Sigmoid colon (tissue), 7 donors: ENCODE results near the gene C6orf132. TPM values are rescaled to one million over a fixed set of nuclear protein-coding genes. Genes with fewer than 3 reads are reported as not detected.
"Not testable (repeated sequence)": the region's sequence is repeated elsewhere in the genome, so short reads cannot be mapped to it uniquely, and the experiment has no call there.

ENCODE experiments used
- DNase-seq: peaks from one replicate; pipeline ENCODE4 v3.0.0-alpha.2; 2019
- H3K27ac ChIP-seq, 4 donors: fragments of 200-600 bp; sonication (generic); one replicate each; pipeline ENCODE4 v1.5.1; 2016 to 2019; ENCODE audit warnings: mild to moderate bottlenecking in 1 of 4
- H3K27me3 ChIP-seq, 3 donors: fragments of 200-600 bp; sonication (generic); one replicate each; pipeline ENCODE4 v1.5.1; 2019; ENCODE audit warnings: mild to moderate bottlenecking in 1 of 3
- H3K36me3 ChIP-seq, 4 donors: fragments of 200-600 bp; sonication (generic); one replicate each; pipeline ENCODE4 v1.5.1; 2016 to 2019
- H3K4me1 ChIP-seq, 4 donors: fragments of 200-600 bp; sonication (generic); one replicate each; pipeline ENCODE4 v1.5.1; 2017 to 2019
- H3K4me3 ChIP-seq, 4 donors: fragments of 200-600 bp; sonication (generic); one replicate each; pipeline ENCODE4 v1.5.1; 2017 to 2019; ENCODE audit warnings: mild to moderate bottlenecking in 2 of 4, moderate library complexity in 1 of 4
- H3K9me3 ChIP-seq, 4 donors: fragments of 200-600 bp in 3 of 4; sonication (generic) in 3 of 4; one replicate each; pipeline versions ENCODE4 v1.5.1 to v1.6.1; 2013 to 2019
- EP300 ChIP-seq, 4 donors: sonication (generic); formaldehyde crosslinking; IDR thresholded peaks; one replicate each; pipeline ENCODE4 v1.6.1; 2017; ENCODE audit warnings: antibody characterized with exemption in 4 of 4
- POLR2A ChIP-seq, 2 donors: fragments of 450-650 bp; IDR thresholded peaks; one replicate each; pipeline ENCODE4 v1.6.1; 2016; ENCODE audit warnings: antibody characterized with exemption in 2 of 2, mild to moderate bottlenecking in 2 of 2, moderate library complexity in 2 of 2
- POLR2AphosphoS5 ChIP-seq, 4 donors: sonication (generic); formaldehyde crosslinking; IDR thresholded peaks; one replicate each; pipeline ENCODE4 v1.6.1; 2017; ENCODE audit warnings: antibody characterized with exemption in 4 of 4
- whole genome bisulfite sequencing, 2 donors: extraction: QIAGEN DNeasy Blood & Tissue Kit; methylation state at CpG; one replicate each; pipeline ENCODE4 v1.1.7; 2013; 5-methylcytosine and 5-hydroxymethylcytosine counted together
- intact Hi-C: fragments of 100-400 bp; cut with DNase I; formaldehyde crosslinking; loops from one replicate; pipeline ENCODE4 v1.15.1; 2023
- polyA plus RNA-seq, 3 donors: library from polyadenylated mRNA; stranded (reverse); fragments of 200-250 nt; gene quantifications; one replicate each; pipeline ENCODE4 v1.2.3, GENCODE V29; 2013
- total RNA-seq, 4 donors: library from RNA; depleted of rRNA; stranded (reverse); fragments of >200 nt; gene quantifications; one replicate each; pipeline ENCODE4 v1.1.0, GENCODE V29; 2016
- TF ChIP-seq, protein P1 (sequence below), 4 experiments: fragments of 450-650 bp in 3 of 4; fragments of 200-600 bp in 1 of 4; IDR thresholded peaks; one replicate each; pipeline ENCODE4 v1.5.1; 2016 to 2019; ENCODE audit warnings: antibody characterized with exemption in 4 of 4, mild to moderate bottlenecking in 3 of 4, moderate library complexity in 2 of 4
- donor health status: healthy with polysubstance abuse.
- donor health status: Bipolar disorder and iron deficiency.
- donor health status: healthy.

Gene C6orf132
- total and polyA plus RNA-seq, 7 donors, result 0.33 to 91.3 (median 20.9) TPM; not detected in 1

DNA sequence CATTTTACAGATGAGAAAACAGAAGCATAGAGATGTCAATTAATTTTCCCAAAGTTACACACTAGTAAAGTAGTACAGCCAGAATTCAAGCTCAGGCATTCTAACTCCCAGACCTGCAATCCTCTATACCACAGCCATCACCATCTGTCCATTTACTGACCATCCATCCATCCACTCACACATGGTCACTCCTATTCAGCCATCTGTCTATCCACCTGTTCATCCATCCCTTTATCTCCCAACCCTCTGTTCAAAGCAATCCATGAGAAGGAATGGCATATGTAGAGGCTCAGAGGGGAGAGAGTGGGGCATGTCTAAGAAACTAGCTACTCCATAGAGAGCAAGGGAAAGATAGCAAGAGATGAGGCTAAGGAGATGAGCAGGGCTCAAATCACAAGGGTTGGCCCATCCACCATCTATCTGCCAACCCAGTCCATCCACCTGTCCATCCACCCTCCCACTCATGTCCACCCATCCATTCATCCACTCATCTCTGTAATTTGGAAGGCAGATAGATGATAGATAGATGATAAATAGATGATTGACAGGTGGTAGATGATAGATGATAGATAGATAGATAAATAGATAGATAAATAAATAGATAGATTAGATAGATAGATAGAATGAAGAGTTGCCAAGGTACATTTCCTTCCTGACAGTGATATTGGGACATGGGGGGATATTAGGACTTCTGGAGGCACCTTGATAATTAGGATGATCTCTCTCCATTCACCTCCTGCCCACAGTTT is 12.2 kb upstream of the C6orf132 start:
- Histone ChIP-seq H3K27ac (no peak overlapping the region), H3K27me3 (no peaks in the 10 kb centered on the region), H3K9me3 (no peaks in the 10 kb centered on the region), H3K36me3 (no peaks in the 10 kb centered on the region), H3K4me3 (no peak overlapping the region), H3K4me1 (peaks cover 0 to 6% (median 2%) of the 10 kb centered on the region in 4 donors)
- intact Hi-C loops, result no loop called here
- no peak for DNase-seq
- no peak for TF ChIP-seq POLR2A (IDR thresholded peaks at IDR 0.05)
- no peak for TF ChIP-seq POLR2AphosphoS5 (IDR thresholded peaks at IDR 0.05)
- no peak for TF ChIP-seq EP300 (IDR thresholded peaks at IDR 0.05)
- TF ChIP-seq, protein P1, sequence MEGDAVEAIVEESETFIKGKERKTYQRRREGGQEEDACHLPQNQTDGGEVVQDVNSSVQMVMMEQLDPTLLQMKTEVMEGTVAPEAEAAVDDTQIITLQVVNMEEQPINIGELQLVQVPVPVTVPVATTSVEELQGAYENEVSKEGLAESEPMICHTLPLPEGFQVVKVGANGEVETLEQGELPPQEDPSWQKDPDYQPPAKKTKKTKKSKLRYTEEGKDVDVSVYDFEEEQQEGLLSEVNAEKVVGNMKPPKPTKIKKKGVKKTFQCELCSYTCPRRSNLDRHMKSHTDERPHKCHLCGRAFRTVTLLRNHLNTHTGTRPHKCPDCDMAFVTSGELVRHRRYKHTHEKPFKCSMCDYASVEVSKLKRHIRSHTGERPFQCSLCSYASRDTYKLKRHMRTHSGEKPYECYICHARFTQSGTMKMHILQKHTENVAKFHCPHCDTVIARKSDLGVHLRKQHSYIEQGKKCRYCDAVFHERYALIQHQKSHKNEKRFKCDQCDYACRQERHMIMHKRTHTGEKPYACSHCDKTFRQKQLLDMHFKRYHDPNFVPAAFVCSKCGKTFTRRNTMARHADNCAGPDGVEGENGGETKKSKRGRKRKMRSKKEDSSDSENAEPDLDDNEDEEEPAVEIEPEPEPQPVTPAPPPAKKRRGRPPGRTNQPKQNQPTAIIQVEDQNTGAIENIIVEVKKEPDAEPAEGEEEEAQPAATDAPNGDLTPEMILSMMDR (IDR thresholded peaks at IDR 0.05), result no peak

DNA sequence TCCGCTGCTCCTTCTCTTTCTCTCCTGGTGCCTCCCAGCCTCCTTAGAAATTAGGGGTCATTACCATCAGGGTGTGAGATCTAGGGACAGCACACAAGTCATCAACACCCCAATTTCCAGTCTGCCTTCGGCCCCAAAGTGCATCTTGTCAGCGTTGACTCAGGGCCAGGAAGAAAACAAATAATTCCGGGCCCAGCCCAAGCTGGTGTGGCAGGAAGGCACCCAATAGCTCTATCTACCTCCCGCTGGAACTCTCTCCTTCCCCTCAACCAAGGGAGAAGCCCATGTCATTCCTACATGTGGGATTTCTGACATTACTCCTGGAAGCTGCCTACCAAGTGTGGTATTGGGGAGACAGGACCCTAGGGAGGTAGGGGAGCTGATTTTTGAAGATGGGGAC is 11.5 kb upstream of the C6orf132 start:
- H3K27me3 ChIP-seq, result no peaks in the 10 kb centered on the region
- peaks cover 0 to 6% (median 2%) of the 10 kb centered on the region in 4 donors for H3K4me1 ChIP-seq
- TF ChIP-seq EP300 (IDR thresholded peaks at IDR 0.05) (no peak), POLR2AphosphoS5 (IDR thresholded peaks at IDR 0.05) (no peak), POLR2A (IDR thresholded peaks at IDR 0.05) (no peak)
- TF ChIP-seq, protein P1 (IDR thresholded peaks at IDR 0.05), result no peak
- H3K9me3 ChIP-seq, result no peaks in the 10 kb centered on the region
- DNase-seq, result no peak
- intact Hi-C loops, result no loop called here
- H3K27ac ChIP-seq, result no peak overlapping the region
- no peaks in the 10 kb centered on the region for H3K36me3 ChIP-seq
- 23 to 60% methylated on average over 5 of the region's 5 CpGs for WGBS, 2 donors
- H3K4me3 ChIP-seq, result no peak overlapping the region

DNA sequence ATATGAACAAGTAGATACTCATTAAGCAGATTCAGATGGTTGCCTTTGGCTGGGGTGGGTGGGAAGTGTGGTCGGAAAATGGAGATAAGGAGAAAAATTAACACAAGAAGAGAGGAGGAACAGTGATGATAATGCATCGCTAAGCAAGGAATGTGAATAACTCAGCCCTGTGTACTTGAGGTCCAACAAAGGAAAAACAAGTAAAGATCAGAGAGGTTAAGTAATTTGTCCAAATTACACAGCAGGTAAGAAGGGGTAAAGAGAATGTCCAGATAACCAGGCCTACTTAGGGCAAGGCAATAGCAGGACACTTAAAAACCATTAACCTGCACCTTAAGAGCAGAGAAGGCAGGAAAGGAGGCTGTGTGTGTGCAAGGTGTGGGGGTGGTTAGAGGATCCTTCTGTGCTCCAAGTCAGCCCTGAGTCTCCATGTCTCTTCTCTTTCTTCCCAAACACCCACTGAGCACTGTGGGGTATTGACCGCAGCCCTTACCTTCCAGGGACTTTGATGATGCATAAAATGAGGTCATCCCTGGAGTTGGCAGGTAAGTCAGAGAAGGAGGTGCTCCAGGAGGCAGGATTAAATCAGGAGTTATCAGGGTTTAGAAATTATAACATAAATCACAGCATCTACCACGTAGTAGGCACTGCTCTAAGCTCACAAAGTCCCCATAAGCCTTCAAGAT is 10.3 kb upstream of the C6orf132 start:
- intact Hi-C loops, H3K4me3 ChIP-seq, DNase-seq, H3K4me1 ChIP-seq, H3K27ac ChIP-seq, H3K36me3 ChIP-seq, H3K9me3 ChIP-seq, H3K27me3 ChIP-seq: not testable (repeated sequence)
- 90 to 93% methylated on average over 3 to 4 of the region's 4 CpGs for WGBS, 2 donors

DNA sequence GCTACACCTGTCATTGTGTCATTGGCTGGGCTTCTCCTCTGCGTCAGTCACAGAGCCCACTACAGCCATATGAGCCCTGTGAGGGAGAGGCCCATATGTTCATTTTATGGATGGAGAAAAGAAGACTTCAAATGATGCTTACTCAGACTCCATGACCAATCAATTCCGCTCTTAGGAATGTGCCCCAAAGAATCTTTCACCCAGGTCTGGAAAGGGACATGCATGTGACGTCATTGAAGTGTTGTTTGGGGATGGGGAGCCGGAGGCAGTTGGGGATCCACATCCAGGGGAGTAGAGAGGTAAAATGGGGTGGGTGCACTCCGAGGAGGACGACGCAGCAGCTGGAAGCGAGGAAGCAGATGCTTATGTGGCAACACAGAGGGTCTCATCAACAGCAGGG is 9.6 kb upstream of the C6orf132 start:
- Histone ChIP-seq H3K4me1 (no peaks in the 10 kb centered on the region), H3K4me3 (no peak overlapping the region), H3K9me3 (no peaks in the 10 kb centered on the region), H3K36me3 (no peaks in the 10 kb centered on the region), H3K27ac (no peak overlapping the region), H3K27me3 (no peaks in the 10 kb centered on the region)
- WGBS, 2 donors, result 86 to 92% methylated on average over 8 of the region's 8 CpGs
- no peak for DNase-seq
- intact Hi-C loops, result no loop called here
- TF ChIP-seq POLR2AphosphoS5 (IDR thresholded peaks at IDR 0.05), result no peak
- no peak for TF ChIP-seq EP300 (IDR thresholded peaks at IDR 0.05)
- no peak for TF ChIP-seq POLR2A (IDR thresholded peaks at IDR 0.05)

DNA sequence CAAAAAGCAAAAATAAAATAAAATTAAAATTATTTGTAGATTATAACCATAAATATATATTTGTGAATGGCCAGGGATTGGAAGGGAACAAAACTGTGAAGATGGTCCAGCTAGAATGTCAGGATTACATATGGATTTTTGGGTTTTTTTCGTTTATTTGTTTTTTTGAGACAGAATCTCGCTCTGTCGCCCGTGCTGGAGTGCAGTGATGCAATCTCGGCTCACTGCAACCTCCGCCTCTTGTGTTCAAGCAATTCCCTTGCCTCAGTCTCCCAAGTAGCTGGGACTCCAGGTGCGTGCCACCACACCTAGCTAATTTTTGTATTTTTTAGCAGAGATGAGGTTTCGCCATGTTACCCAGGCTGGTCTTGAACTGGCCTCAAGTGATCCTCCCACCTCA is 7.8 kb upstream of the C6orf132 start:
- no peak for DNase-seq
- Histone ChIP-seq H3K9me3 (no peaks in the 10 kb centered on the region), H3K4me3 (no peak overlapping the region), H3K27ac (no peak overlapping the region), H3K36me3 (no peaks in the 10 kb centered on the region), H3K4me1 (no peaks in the 10 kb centered on the region), H3K27me3 (no peaks in the 10 kb centered on the region)
- intact Hi-C loops, result no loop called here
- 90 to 95% methylated on average over 8 of the region's 8 CpGs for WGBS, 2 donors
- TF ChIP-seq EP300 (IDR thresholded peaks at IDR 0.05) (no peak), POLR2AphosphoS5 (IDR thresholded peaks at IDR 0.05) (no peak), POLR2A (IDR thresholded peaks at IDR 0.05) (no peak)
- TF ChIP-seq, protein P1 (IDR thresholded peaks at IDR 0.05), result no peak
